OCI-LY7 (cell line): ENCODE results near the gene NENF. TPM values are rescaled to one million over a fixed set of nuclear protein-coding genes. Genes with fewer than 3 reads are reported as not detected.

ENCODE experiments used
- BruUV-seq: library from RNA; stranded (reverse); fragments of 400-500 nt; replicated peaks from 2 replicates; lab custom pipeline; 2021; lab: Mats Ljungman, UMichigan
- CTCF ChIA-PET: fragments of 300-600 bp; sonication (Branson Sonifier 250); formaldehyde crosslinking; loops from one replicate; lab custom pipeline; 2022; ENCODE audit warnings: antibody characterized with exemption; ENCODE audit not compliant: unreplicated experiment; lab: Charles Lee
- POLR2A ChIA-PET: fragments of 300-600 bp; sonication (Branson Sonifier 250); formaldehyde crosslinking; loops from one replicate; lab custom pipeline; 2022; ENCODE audit warnings: antibody characterized with exemption; lab: Charles Lee
- DNase-seq: peaks from one replicate; pipeline ENCODE4 v3.0.0-alpha.2; 2015; ENCODE audit warnings: low spot score
- H2AFZ ChIP-seq: fragments of 200-600 bp; sonication (generic), shearing (Covaris generic); 2 replicates; pipeline ENCODE4 v1.6.1; 2014; ENCODE audit warnings: mild to moderate bottlenecking, antibody characterized with exemption, low read length, moderate library complexity
- H3K27ac ChIP-seq: fragments of 200-600 bp; sonication (generic); 2 replicates; pipeline ENCODE4 v1.5.1; 2014; ENCODE audit warnings: mixed run types, low read depth, mild to moderate bottlenecking, moderate library complexity, low read length, inconsistent platforms; ENCODE audit not compliant: poor library complexity, severe bottlenecking
- H3K36me3 ChIP-seq: fragments of 200-600 bp; sonication (generic); 2 replicates; pipeline ENCODE4 v1.6.1; 2014; ENCODE audit warnings: mild to moderate bottlenecking, antibody characterized with exemption, low read length, moderate library complexity, mixed read lengths; ENCODE audit not compliant: insufficient read depth
- H3K4me1 ChIP-seq: fragments of 200-600 bp; sonication (generic); 2 replicates; pipeline ENCODE4 v1.5.1; 2014; ENCODE audit warnings: mild to moderate bottlenecking, low read length; ENCODE audit not compliant: insufficient read depth, poor library complexity, severe bottlenecking
- H3K4me2 ChIP-seq: fragments of 200-600 bp; sonication (generic); 2 replicates; pipeline ENCODE4 v1.6.1; 2014; ENCODE audit warnings: mild to moderate bottlenecking, low read length
- H3K4me3 ChIP-seq: fragments of 200-600 bp; sonication (generic); 2 replicates; pipeline ENCODE4 v1.5.1; 2014; ENCODE audit warnings: mild to moderate bottlenecking, low read depth, low read length; ENCODE audit not compliant: poor library complexity, severe bottlenecking
- H3K79me2 ChIP-seq: fragments of 200-600 bp; sonication (generic); 2 replicates; pipeline ENCODE4 v1.6.1; 2016; ENCODE audit warnings: low read depth, mild to moderate bottlenecking, low read length, moderate library complexity, mixed read lengths; ENCODE audit not compliant: insufficient read depth
- H3K9me2 ChIP-seq: fragments of 200-600 bp; sonication (generic); 2 replicates; pipeline ENCODE4 v1.6.1; 2016; ENCODE audit warnings: mild to moderate bottlenecking, low read length, mixed read lengths; ENCODE audit not compliant: insufficient read depth
- H3K9me3 ChIP-seq: fragments of 200-600 bp; sonication (generic); 2 replicates; pipeline ENCODE4 v1.6.1; 2014; ENCODE audit warnings: mild to moderate bottlenecking, mixed run types, low read length, mixed read lengths
- H4K20me1 ChIP-seq: fragments of 200-600 bp; sonication (generic); 2 replicates; pipeline ENCODE4 v1.6.1; 2014; ENCODE audit warnings: mild to moderate bottlenecking, antibody characterized with exemption, low read length, moderate library complexity, mixed read lengths; ENCODE audit not compliant: insufficient read depth
- CTCF ChIP-seq: fragments of 200-600 bp; sonication (generic); conservative IDR thresholded peaks from 2 replicates; pipeline ENCODE4 v1.5.1; 2014; ENCODE audit warnings: mild to moderate bottlenecking, antibody characterized with exemption, low read length, moderate library complexity, mixed read lengths
- EZH2phosphoT487 ChIP-seq: fragments of 200-600 bp; sonication (generic); IDR thresholded peaks from 2 replicates; pipeline ENCODE4 v1.6.1; 2018; ENCODE audit warnings: low read depth, borderline replicate concordance, mild to moderate bottlenecking, mixed run types, antibody characterized with exemption, low read length, moderate library complexity, mixed read lengths
- intact Hi-C: fragments of 100-400 bp; cut with micrococcal nuclease; formaldehyde crosslinking; loops from one replicate; pipeline ENCODE4 v1.10.0; 2022; ENCODE audit not compliant: unreplicated experiment
- total RNA-seq, 2 experiments: library from RNA; depleted of rRNA in 1 of 2; stranded (reverse); fragments of >200 nt in 1 of 2; shearing (Covaris generic) in 1 of 2; gene quantifications; 2 replicates each; pipeline ENCODE4 v1.2.3, GENCODE V29; 2014 to 2022

Gene NENF
- total RNA-seq, 2 experiments from 2014 or later = 12.7 to 15.5 TPM

- Histone ChIP-seq H4K20me1 (no peaks in the 10 kb centered on the region), H3K79me2 (no peaks in the 10 kb centered on the region), H3K4me1 (no peaks in the 10 kb centered on the region), H3K36me3 (peaks cover 60% of the 10 kb centered on the region), H3K9me3 (peaks cover 26% of the 10 kb centered on the region), H3K4me2 (no peak overlapping the region), H3K4me3 (no peak overlapping the region), H3K9me2 (no peaks in the 10 kb centered on the region), H2AFZ (no peak overlapping the region), H3K27ac (no peak overlapping the region)
- BruUV-seq = no TSS peak
- no peak for DNase-seq
- TF ChIP-seq CTCF = no peak
- no peak for TF ChIP-seq EZH2phosphoT487
- intact Hi-C loops = no loop called here
- ChIA-PET POLR2A (no interaction called here), CTCF (no interaction called here)
Measured at GRCh38 chr1:212397171-212397570, 35.5 kb upstream of the NENF start.

GRCh38 chr1:212401042-212401441 is 31.7 kb upstream of the NENF start:
- Histone ChIP-seq H3K36me3 (peaks cover 88% of the 10 kb centered on the region), H3K4me1 (no peaks in the 10 kb centered on the region), H3K79me2 (no peaks in the 10 kb centered on the region), H3K9me2 (no peaks in the 10 kb centered on the region), H3K27ac (no peak overlapping the region), H4K20me1 (no peaks in the 10 kb centered on the region), H3K9me3 (peaks cover 26% of the 10 kb centered on the region), H3K4me3 (no peak overlapping the region), H2AFZ (no peak overlapping the region), H3K4me2 (no peak overlapping the region)
- no peak for DNase-seq
- BruUV-seq = no TSS peak
- POLR2A ChIA-PET = interaction anchor here (0.7 kb wide), 1 partner anchor 881 kb away, joined by 9 read pairs; no protein-coding TSS in a partner anchor
- intact Hi-C loops = no loop called here
- TF ChIP-seq EZH2phosphoT487 (no peak), CTCF (no peak)
- CTCF ChIA-PET = no interaction called here

- H4K20me1 ChIP-seq = no peaks in the 10 kb centered on the region
- H2AFZ ChIP-seq = no peak overlapping the region
- H3K9me2 ChIP-seq = no peaks in the 10 kb centered on the region
- intact Hi-C loops = no loop called here
- ChIA-PET POLR2A (no interaction called here), CTCF (no interaction called here)
- peaks cover 20% of the 10 kb centered on the region for H3K9me3 ChIP-seq
- no peaks in the 10 kb centered on the region for H3K4me1 ChIP-seq
- peaks cover 89% of the 10 kb centered on the region for H3K36me3 ChIP-seq
- H3K4me3 ChIP-seq = no peak overlapping the region
- no peak overlapping the region for H3K27ac ChIP-seq
- H3K79me2 ChIP-seq = no peaks in the 10 kb centered on the region
- no TSS peak for BruUV-seq
- TF ChIP-seq EZH2phosphoT487 (no peak), CTCF (no peak)
- H3K4me2 ChIP-seq = no peak overlapping the region
- no peak for DNase-seq
Measured at GRCh38 chr1:212401838-212402582, 30.7 kb upstream of the NENF start.
